SK-N-SH treated with all-trans-retinoic acid at 6 μM for 48 hours (cell line): Measurements from ENCODE around the gene PEPD.

Experiments used
- ARNTL ChIP-seq: fragments of 450-650 bp; formaldehyde crosslinking; IDR thresholded peaks from 2 replicates; pipeline ENCODE4 v1.5.0; 2020; ENCODE audit warnings: low read depth, mild to moderate bottlenecking, moderate library complexity, borderline replicate concordance
- BACH2 ChIP-seq: fragments of 250-450 bp; sonication (Bioruptor Pico); IDR thresholded peaks from 2 replicates; pipeline ENCODE4 v1.9.0; 2021; ENCODE audit warnings: mild to moderate bottlenecking, borderline replicate concordance
- CSDC2 ChIP-seq: fragments of 250-450 bp; sonication (Bioruptor Pico); IDR thresholded peaks from 2 replicates; pipeline ENCODE4 v1.5.0; 2020; ENCODE audit warnings: mild to moderate bottlenecking, moderate library complexity
- GLIS3 ChIP-seq: fragments of 250-450 bp; sonication (Bioruptor Pico); IDR thresholded peaks from 2 replicates; pipeline ENCODE4 v1.5.0; 2020; ENCODE audit warnings: mild to moderate bottlenecking, moderate library complexity
- PPARA ChIP-seq: fragments of 250-450 bp; sonication (Bioruptor Pico); IDR thresholded peaks from 2 replicates; pipeline ENCODE4 v1.5.0; 2020; ENCODE audit warnings: mild to moderate bottlenecking, borderline replicate concordance
- RARB ChIP-seq: fragments of 250-450 bp; sonication (Bioruptor Pico); IDR thresholded peaks from 2 replicates; pipeline ENCODE4 v1.8.0; 2021; ENCODE audit warnings: mild to moderate bottlenecking, moderate library complexity
- SNAI2 ChIP-seq: fragments of 250-450 bp; sonication (Bioruptor Pico); IDR thresholded peaks from 2 replicates; pipeline ENCODE4 v1.5.0; 2020; ENCODE audit warnings: mild to moderate bottlenecking, moderate library complexity
- ZFP3 ChIP-seq: fragments of 250-450 bp; sonication (Bioruptor Pico); IDR thresholded peaks from 2 replicates; pipeline ENCODE4 v1.5.0; 2020; ENCODE audit warnings: mild to moderate bottlenecking, moderate library complexity
- ZNF565 ChIP-seq: fragments of 450-650 bp; formaldehyde crosslinking; conservative IDR thresholded peaks from 2 replicates; pipeline ENCODE4 v1.5.0; 2020; ENCODE audit warnings: low read depth, mild to moderate bottlenecking, moderate library complexity
- TF ChIP-seq, protein P1 (sequence below): fragments of 250-450 bp; sonication (Bioruptor Pico); IDR thresholded peaks from 2 replicates; pipeline ENCODE4 v1.8.0; 2020; ENCODE audit warnings: mild to moderate bottlenecking, moderate library complexity, borderline replicate concordance
- TF ChIP-seq, protein P2 (sequence below): fragments of 250-450 bp; sonication (Bioruptor Pico); IDR thresholded peaks from 2 replicates; pipeline ENCODE4 v1.5.1; 2020; ENCODE audit warnings: low read depth, mild to moderate bottlenecking, moderate library complexity

DNA sequence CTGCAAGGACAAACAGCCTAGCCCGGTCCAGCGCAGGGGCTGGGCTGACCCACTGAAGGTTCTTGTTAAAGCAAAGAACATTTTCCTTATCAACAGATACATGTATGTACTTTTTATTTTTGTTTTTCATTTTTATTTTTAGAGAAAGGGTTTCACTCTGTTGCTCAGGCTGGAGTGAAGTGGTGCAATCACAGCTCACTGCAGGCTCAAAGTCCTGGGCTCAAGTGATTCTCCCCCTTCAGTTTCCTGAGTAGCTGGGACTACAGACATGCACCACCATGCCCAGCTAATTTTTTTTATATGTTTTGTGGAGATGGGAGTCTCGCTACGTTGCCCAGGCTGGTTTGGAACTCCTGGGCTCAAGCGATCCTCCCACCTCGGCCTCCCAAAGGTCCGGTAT lies 100.2 kb downstream of the PEPD start:
- TF ChIP-seq CSDC2 (CRISPR knock-in tag) = no peak
- TF ChIP-seq RARB (CRISPR knock-in tag) = no peak
- no peak for TF ChIP-seq ARNTL (CRISPR knock-in tag)
- TF ChIP-seq PPARA (CRISPR knock-in tag) = no peak
- TF ChIP-seq, protein P1, sequence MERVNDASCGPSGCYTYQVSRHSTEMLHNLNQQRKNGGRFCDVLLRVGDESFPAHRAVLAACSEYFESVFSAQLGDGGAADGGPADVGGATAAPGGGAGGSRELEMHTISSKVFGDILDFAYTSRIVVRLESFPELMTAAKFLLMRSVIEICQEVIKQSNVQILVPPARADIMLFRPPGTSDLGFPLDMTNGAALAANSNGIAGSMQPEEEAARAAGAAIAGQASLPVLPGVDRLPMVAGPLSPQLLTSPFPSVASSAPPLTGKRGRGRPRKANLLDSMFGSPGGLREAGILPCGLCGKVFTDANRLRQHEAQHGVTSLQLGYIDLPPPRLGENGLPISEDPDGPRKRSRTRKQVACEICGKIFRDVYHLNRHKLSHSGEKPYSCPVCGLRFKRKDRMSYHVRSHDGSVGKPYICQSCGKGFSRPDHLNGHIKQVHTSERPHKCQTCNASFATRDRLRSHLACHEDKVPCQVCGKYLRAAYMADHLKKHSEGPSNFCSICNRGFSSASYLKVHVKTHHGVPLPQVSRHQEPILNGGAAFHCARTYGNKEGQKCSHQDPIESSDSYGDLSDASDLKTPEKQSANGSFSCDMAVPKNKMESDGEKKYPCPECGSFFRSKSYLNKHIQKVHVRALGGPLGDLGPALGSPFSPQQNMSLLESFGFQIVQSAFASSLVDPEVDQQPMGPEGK (CRISPR knock-in tag) = no peak
- TF ChIP-seq GLIS3 (CRISPR knock-in tag) = no peak
- no peak for TF ChIP-seq ZNF565 (CRISPR knock-in tag)
- no peak for TF ChIP-seq SNAI2 (CRISPR knock-in tag)
- TF ChIP-seq BACH2 = no peak
- TF ChIP-seq ZFP3 (CRISPR knock-in tag) = no peak
- TF ChIP-seq, protein P2, sequence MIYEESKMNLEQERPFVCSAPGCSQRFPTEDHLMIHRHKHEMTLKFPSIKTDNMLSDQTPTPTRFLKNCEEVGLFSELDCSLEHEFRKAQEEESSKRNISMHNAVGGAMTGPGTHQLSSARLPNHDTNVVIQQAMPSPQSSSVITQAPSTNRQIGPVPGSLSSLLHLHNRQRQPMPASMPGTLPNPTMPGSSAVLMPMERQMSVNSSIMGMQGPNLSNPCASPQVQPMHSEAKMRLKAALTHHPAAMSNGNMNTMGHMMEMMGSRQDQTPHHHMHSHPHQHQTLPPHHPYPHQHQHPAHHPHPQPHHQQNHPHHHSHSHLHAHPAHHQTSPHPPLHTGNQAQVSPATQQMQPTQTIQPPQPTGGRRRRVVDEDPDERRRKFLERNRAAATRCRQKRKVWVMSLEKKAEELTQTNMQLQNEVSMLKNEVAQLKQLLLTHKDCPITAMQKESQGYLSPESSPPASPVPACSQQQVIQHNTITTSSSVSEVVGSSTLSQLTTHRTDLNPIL (CRISPR knock-in tag) = no peak
